SK-N-MC (cell line): ENCODE measurements around the gene PIGV.

Source experiments
- EZH2 ChIP-seq: fragments of 200-600 bp; sonication (generic); IDR thresholded peaks from one replicate; pipeline ENCODE4 v1.6.1; 2017; ENCODE audit warnings: antibody characterized with exemption
- POLR2AphosphoS5 ChIP-seq: IDR thresholded peaks from 2 replicates; pipeline ENCODE4 v1.6.1; 2012; ENCODE audit warnings: mild to moderate bottlenecking, low read depth, low read length, borderline replicate concordance

DNA sequence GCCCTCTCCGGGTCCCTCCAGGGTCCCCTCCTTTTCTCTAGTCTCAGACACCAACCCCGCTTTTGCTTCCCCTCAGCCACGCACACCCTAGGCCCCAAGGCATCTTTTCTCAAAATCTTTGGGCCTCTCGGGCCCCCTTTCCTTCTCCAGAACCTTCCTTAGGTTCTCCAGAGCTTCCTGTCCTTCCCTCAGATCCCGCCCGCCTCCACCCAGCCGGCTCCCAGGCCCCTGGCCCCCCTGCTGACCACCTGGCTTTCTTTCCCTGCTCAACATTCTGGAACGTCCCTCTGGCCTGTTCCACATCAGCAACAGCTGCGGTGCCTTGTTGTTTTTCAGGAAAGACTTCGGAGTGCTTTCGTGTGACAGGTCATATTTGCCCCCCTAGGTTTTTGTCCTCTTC, 39.9 kb downstream of the PIGV start:
- no peak for TF ChIP-seq POLR2AphosphoS5
- TF ChIP-seq EZH2, result no peak
